NT2/D1 (cell line): ENCODE data around the gene NECTIN1.

Experiments used
- DNase-seq: peaks from one replicate; pipeline ENCODE4 v3.0.0-alpha.2; 2011; ENCODE audit warnings: low read depth, low spot score
- H3K27me3 ChIP-seq: 2 replicates; pipeline ENCODE4 v1.6.0; 2011; ENCODE audit warnings: mild to moderate bottlenecking; ENCODE audit not compliant: insufficient read length, insufficient read depth
- H3K36me3 ChIP-seq: 2 replicates; pipeline ENCODE4 v1.6.1; 2011; ENCODE audit warnings: mild to moderate bottlenecking, low read length, mixed read lengths; ENCODE audit not compliant: insufficient read depth, insufficient read length
- H3K4me1 ChIP-seq: 2 replicates; pipeline ENCODE4 v1.5.1; 2011; ENCODE audit not compliant: insufficient read depth, insufficient read length
- H3K4me3 ChIP-seq: 2 replicates; pipeline ENCODE4 v1.5.1; 2011; ENCODE audit warnings: low read depth; ENCODE audit not compliant: insufficient read length
- H3K9ac ChIP-seq: 2 replicates; pipeline ENCODE4 v1.6.0; 2011; ENCODE audit warnings: low read depth; ENCODE audit not compliant: insufficient read length
- H3K9me3 ChIP-seq: 2 replicates; pipeline ENCODE4 v1.5.1; 2011; ENCODE audit warnings: mild to moderate bottlenecking, low read length; ENCODE audit not compliant: insufficient read depth
- SUZ12 ChIP-seq: IDR thresholded peaks from 2 replicates; pipeline ENCODE4 v1.6.1; 2011; ENCODE audit not compliant: insufficient read length, insufficient read depth; ENCODE audit errors: extremely low read depth
- YY1 ChIP-seq: IDR thresholded peaks from 2 replicates; pipeline ENCODE4 v1.6.1; 2011; ENCODE audit not compliant: insufficient read length, insufficient read depth
- ZNF274 ChIP-seq: IDR thresholded peaks from 2 replicates; pipeline ENCODE4 v1.6.1; 2011; ENCODE audit warnings: mild to moderate bottlenecking, low read depth, low read length

Gene NECTIN1

GRCh38 chr11:119752946-119753345, 23.9 kb upstream of the NECTIN1 start:
- peak overlapping the region; percentile 32 for H3K9ac ChIP-seq
- no peaks in the 10 kb centered on the region for H3K27me3 ChIP-seq
- H3K9me3 ChIP-seq: no peaks in the 10 kb centered on the region
- H3K4me3 ChIP-seq: no peak overlapping the region
- no peaks in the 10 kb centered on the region for H3K36me3 ChIP-seq
- TF ChIP-seq YY1 (no peak), SUZ12 (no peak), ZNF274 (no peak)
- no peak for DNase-seq
- peaks cover 6% of the 10 kb centered on the region for H3K4me1 ChIP-seq

GRCh38 chr11:119752345-119752871, 23.4 kb upstream of the NECTIN1 start:
- H3K4me3 ChIP-seq: no peak overlapping the region
- H3K9me3 ChIP-seq: no peaks in the 10 kb centered on the region
- peak overlapping the region; percentile 32 for H3K9ac ChIP-seq
- TF ChIP-seq ZNF274: no peak
- TF ChIP-seq SUZ12: no peak
- no peak for TF ChIP-seq YY1
- DNase-seq: no peak
- H3K36me3 ChIP-seq: no peaks in the 10 kb centered on the region
- H3K27me3 ChIP-seq: no peaks in the 10 kb centered on the region
- H3K4me1 ChIP-seq: peaks cover 6% of the 10 kb centered on the region

- no peaks in the 10 kb centered on the region for H3K36me3 ChIP-seq
- H3K9me3 ChIP-seq: no peaks in the 10 kb centered on the region
- peaks cover 2% of the 10 kb centered on the region for H3K27me3 ChIP-seq
- no peak for DNase-seq
- TF ChIP-seq SUZ12 (no peak), YY1 (no peak), ZNF274 (no peak)
- no peak overlapping the region for H3K9ac ChIP-seq
- H3K4me1 ChIP-seq: peaks cover 2% of the 10 kb centered on the region
- H3K4me3 ChIP-seq: no peak overlapping the region
Observed at GRCh38 chr11:119750056-119750455, 21.1 kb upstream of the NECTIN1 start.

GRCh38 chr11:119749006-119749565, 20.1 kb upstream of the NECTIN1 start:
- H3K4me1 ChIP-seq: no peaks in the 10 kb centered on the region
- H3K9ac ChIP-seq: no peak overlapping the region
- H3K4me3 ChIP-seq: no peak overlapping the region
- TF ChIP-seq ZNF274 (no peak), SUZ12 (no peak), YY1 (no peak)
- H3K36me3 ChIP-seq: no peaks in the 10 kb centered on the region
- no peak for DNase-seq
- H3K27me3 ChIP-seq: peaks cover 11% of the 10 kb centered on the region
- H3K9me3 ChIP-seq: no peaks in the 10 kb centered on the region

- no peak for TF ChIP-seq YY1
- no peak for TF ChIP-seq SUZ12
- no peak for TF ChIP-seq ZNF274
- DNase-seq: no peak
Observed at GRCh38 chr11:119747868-119748660, 19.1 kb upstream of the NECTIN1 start.

GRCh38 chr11:119745776-119746535, 17.0 kb upstream of the NECTIN1 start:
- Histone ChIP-seq H3K4me3 (no peak overlapping the region), H3K27me3 (peaks cover 27% of the 10 kb centered on the region), H3K4me1 (peaks cover 8% of the 10 kb centered on the region), H3K36me3 (no peaks in the 10 kb centered on the region), H3K9me3 (no peaks in the 10 kb centered on the region), H3K9ac (no peak overlapping the region)
- DNase-seq: no peak
- TF ChIP-seq ZNF274 (no peak), SUZ12 (no peak), YY1 (no peak)

More at GRCh38 chr11:119747868-119748660, 19.1 kb upstream of the NECTIN1 start:
- no peaks in the 10 kb centered on the region for H3K9me3 ChIP-seq
- peak overlapping the region; percentile 3 for H3K9ac ChIP-seq
- H3K4me3 ChIP-seq: no peak overlapping the region
- peaks cover 16% of the 10 kb centered on the region for H3K27me3 ChIP-seq
- H3K4me1 ChIP-seq: no peaks in the 10 kb centered on the region
- no peaks in the 10 kb centered on the region for H3K36me3 ChIP-seq

GRCh38 chr11:119745112-119745511, 16.1 kb upstream of the NECTIN1 start:
- no peak for TF ChIP-seq YY1
- no peak for TF ChIP-seq ZNF274
- TF ChIP-seq SUZ12: no peak

More at GRCh38 chr11:119745112-119745511, 16.1 kb upstream of the NECTIN1 start:
- H3K27me3 ChIP-seq: peaks cover 33% of the 10 kb centered on the region
- no peak overlapping the region for H3K9ac ChIP-seq
- DNase-seq: no peak
- H3K4me1 ChIP-seq: peaks cover 9% of the 10 kb centered on the region
- no peaks in the 10 kb centered on the region for H3K36me3 ChIP-seq
- no peaks in the 10 kb centered on the region for H3K9me3 ChIP-seq
- H3K4me3 ChIP-seq: no peak overlapping the region
